OCI-LY7 (cell line): Measurements from ENCODE around the gene TASP1.

Source experiments
- CTCF ChIP-seq: fragments of 200-600 bp; sonication (generic); conservative IDR thresholded peaks from 2 replicates; pipeline ENCODE4 v1.5.1; 2014; ENCODE audit warnings: mild to moderate bottlenecking, antibody characterized with exemption, low read length, moderate library complexity, mixed read lengths
- EZH2phosphoT487 ChIP-seq: fragments of 200-600 bp; sonication (generic); IDR thresholded peaks from 2 replicates; pipeline ENCODE4 v1.6.1; 2018; ENCODE audit warnings: low read depth, borderline replicate concordance, mild to moderate bottlenecking, mixed run types, antibody characterized with exemption, low read length, moderate library complexity, mixed read lengths

- TF ChIP-seq CTCF = no peak
- no peak for TF ChIP-seq EZH2phosphoT487
These were observed 137.2 kb downstream of the TASP1 start for GRCh38 chr20:13501500-13501899.
